ENCODE results near the gene TAB3.

- TF ChIP-seq, protein P1, sequence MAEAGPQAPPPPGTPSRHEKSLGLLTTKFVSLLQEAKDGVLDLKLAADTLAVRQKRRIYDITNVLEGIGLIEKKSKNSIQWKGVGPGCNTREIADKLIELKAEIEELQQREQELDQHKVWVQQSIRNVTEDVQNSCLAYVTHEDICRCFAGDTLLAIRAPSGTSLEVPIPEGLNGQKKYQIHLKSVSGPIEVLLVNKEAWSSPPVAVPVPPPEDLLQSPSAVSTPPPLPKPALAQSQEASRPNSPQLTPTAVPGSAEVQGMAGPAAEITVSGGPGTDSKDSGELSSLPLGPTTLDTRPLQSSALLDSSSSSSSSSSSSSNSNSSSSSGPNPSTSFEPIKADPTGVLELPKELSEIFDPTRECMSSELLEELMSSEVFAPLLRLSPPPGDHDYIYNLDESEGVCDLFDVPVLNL (CRISPR knock-in tag; IDR thresholded peaks at IDR 0.05; ENCODE audit: low read depth): no peak
- no peak for TF ChIP-seq PURB (CRISPR knock-in tag; IDR thresholded peaks at IDR 0.05; ENCODE audit: low read depth)
Observed at GRCh38 chrX:30865015-30865414, 24.0 kb downstream of the TAB3 start.
